Osteocyte (in vitro differentiated cells): ENCODE measurements around the gene QSOX1. TPM values are rescaled to one million over a fixed set of nuclear protein-coding genes. Genes with fewer than 3 reads are reported as not detected.

Experiments used
- DNase-seq: peaks from one replicate; pipeline ENCODE4 v3.0.0; 2021; ENCODE audit warnings: mixed read lengths; ENCODE audit not compliant: unreplicated experiment; ENCODE audit errors: extremely low spot score
- H3K27ac Mint-ChIP-seq: one replicate; pipeline ENCODE4 v1.8.0; 2021; ENCODE audit warnings: mild to moderate bottlenecking, mixed read lengths; ENCODE audit not compliant: unreplicated experiment
- H3K27me3 Mint-ChIP-seq: one replicate; pipeline ENCODE4 v1.8.0; 2021; ENCODE audit warnings: mixed read lengths; ENCODE audit not compliant: unreplicated experiment
- H3K36me3 Mint-ChIP-seq: one replicate; pipeline ENCODE4 v1.8.0; 2021; ENCODE audit warnings: mixed read lengths; ENCODE audit not compliant: unreplicated experiment
- H3K4me1 Mint-ChIP-seq: one replicate; pipeline ENCODE4 v1.8.0; 2021; ENCODE audit warnings: mixed read lengths; ENCODE audit not compliant: unreplicated experiment
- H3K4me3 Mint-ChIP-seq: one replicate; pipeline ENCODE4 v1.8.0; 2021; ENCODE audit warnings: mild to moderate bottlenecking, moderate library complexity, mixed read lengths; ENCODE audit not compliant: unreplicated experiment
- H3K9me3 Mint-ChIP-seq: one replicate; pipeline ENCODE4 v1.8.0; 2021; ENCODE audit warnings: mixed read lengths; ENCODE audit not compliant: unreplicated experiment
- CTCF ChIP-seq: fragments of 200-600 bp; sonication (generic); IDR thresholded peaks from 2 replicates; pipeline ENCODE4 v1.5.0; 2021; ENCODE audit warnings: antibody characterized with exemption, mild to moderate bottlenecking, moderate library complexity
- total RNA-seq: library from RNA; stranded (reverse); gene quantifications from 2 replicates; pipeline ENCODE4 v1.2.1, GENCODE V29; 2021

The QSOX1 gene
- total RNA-seq, 1 donor from 2014 or later: 152 TPM

- no peak for TF ChIP-seq CTCF
- H3K9me3 Mint-ChIP-seq: no peaks in the 10 kb centered on the region
- no peaks in the 10 kb centered on the region for H3K36me3 Mint-ChIP-seq
- no peak overlapping the region for H3K27ac Mint-ChIP-seq
- no peak overlapping the region for H3K4me3 Mint-ChIP-seq
- peaks cover 73% of the 10 kb centered on the region for H3K27me3 Mint-ChIP-seq
- H3K4me1 Mint-ChIP-seq: peaks cover 37% of the 10 kb centered on the region
- no peak for DNase-seq
Measured at GRCh38 chr1:180232521-180233043, 77.9 kb downstream of the QSOX1 start.

- no peak for TF ChIP-seq CTCF
- peaks cover 37% of the 10 kb centered on the region for H3K4me1 Mint-ChIP-seq
- H3K27me3 Mint-ChIP-seq: peaks cover 73% of the 10 kb centered on the region
- H3K36me3 Mint-ChIP-seq: no peaks in the 10 kb centered on the region
- H3K27ac Mint-ChIP-seq: no peak overlapping the region
- no peaks in the 10 kb centered on the region for H3K9me3 Mint-ChIP-seq
- DNase-seq: no peak
- no peak overlapping the region for H3K4me3 Mint-ChIP-seq
Measured at GRCh38 chr1:180233191-180234011, 78.7 kb downstream of the QSOX1 start.

- Mint-ChIP-seq H3K36me3 (no peaks in the 10 kb centered on the region), H3K4me3 (peak overlapping the region; percentile 60), H3K9me3 (no peaks in the 10 kb centered on the region), H3K27me3 (peaks cover 76% of the 10 kb centered on the region), H3K27ac (no peak overlapping the region), H3K4me1 (peaks cover 37% of the 10 kb centered on the region)
- TF ChIP-seq CTCF: no peak
- DNase-seq: no peak
Measured at GRCh38 chr1:180234369-180235076, 79.9 kb downstream of the QSOX1 start.

GRCh38 chr1:180235077-180235501 lies 80.4 kb downstream of the QSOX1 start:
- DNase-seq: no peak
- Mint-ChIP-seq H3K27ac (no peak overlapping the region), H3K36me3 (no peaks in the 10 kb centered on the region), H3K4me3 (peak overlapping the region; percentile 26), H3K27me3 (peaks cover 82% of the 10 kb centered on the region), H3K9me3 (no peaks in the 10 kb centered on the region), H3K4me1 (peaks cover 37% of the 10 kb centered on the region)
- no peak for TF ChIP-seq CTCF
